HepG2 (cell line): ENCODE data around the gene CCDC57. TPM values are rescaled to one million over a fixed set of nuclear protein-coding genes. Genes with fewer than 3 reads are reported as not detected.

ENCODE experiments used
- ATF4 ChIP-seq, 2 experiments: fragments of 450-650 bp in 1 of 2; sonication (generic) in 1 of 2; formaldehyde crosslinking; IDR thresholded peaks; 2 replicates each; pipeline versions ENCODE4 v1.5.0 to v1.8.0; 2020 to 2022; ENCODE audit warnings: mild to moderate bottlenecking in 1 of 2, missing genetic modification reagents in 1 of 2
- FOXO4 ChIP-seq: sonication (generic); formaldehyde crosslinking; conservative IDR thresholded peaks from 2 replicates; pipeline ENCODE4 v1.8.1; 2023; ENCODE audit warnings: missing genetic modification reagents
- GATA4 ChIP-seq: sonication (generic); IDR thresholded peaks from 2 replicates; pipeline ENCODE4 v1.6.1; 2016; ENCODE audit warnings: antibody characterized with exemption, low read depth, borderline replicate concordance
- GLMP ChIP-seq: sonication (generic); formaldehyde crosslinking; IDR thresholded peaks from 2 replicates; pipeline ENCODE4 v1.9.0; 2021; ENCODE audit warnings: missing genetic modification reagents, mild to moderate bottlenecking, borderline replicate concordance
- IKZF4 ChIP-seq: sonication (generic); formaldehyde crosslinking; IDR thresholded peaks from 2 replicates; pipeline ENCODE4 v1.5.1; 2020; ENCODE audit warnings: borderline replicate concordance, mild to moderate bottlenecking, low read depth, missing genetic modification reagents; ENCODE audit errors: not compliant biosample characterization
- JARID2 ChIP-seq: sonication (generic); formaldehyde crosslinking; IDR thresholded peaks from 2 replicates; pipeline ENCODE4 v1.8.1; 2023; ENCODE audit warnings: missing genetic modification reagents, inconsistent platforms; ENCODE audit not compliant: insufficient replicate concordance
- MLXIP ChIP-seq: sonication (generic); formaldehyde crosslinking; IDR thresholded peaks from 2 replicates; pipeline ENCODE4 v1.9.0; 2021; ENCODE audit warnings: missing genetic modification reagents, borderline replicate concordance
- MTF1 ChIP-seq: sonication (generic); formaldehyde crosslinking; IDR thresholded peaks from 2 replicates; pipeline ENCODE4 v1.5.0; 2020; ENCODE audit warnings: missing genetic modification reagents
- RNF2 ChIP-seq: fragments of 450-650 bp; conservative IDR thresholded peaks from 2 replicates; pipeline ENCODE4 v1.6.1; 2016; ENCODE audit warnings: low read depth
- TEAD3 ChIP-seq: optimal IDR thresholded peaks from 2 replicates; pipeline ENCODE3; 2016; ENCODE audit warnings: borderline replicate concordance
- YY1 ChIP-seq: IDR thresholded peaks from 2 replicates; pipeline ENCODE4 v1.6.1; 2011; ENCODE audit warnings: low read length, low read depth, moderate library complexity, mild to moderate bottlenecking; ENCODE audit not compliant: insufficient read depth, insufficient replicate concordance
- ZBTB2 ChIP-seq: sonication (generic); formaldehyde crosslinking; IDR thresholded peaks from 2 replicates; pipeline ENCODE4 v1.8.0; 2022; ENCODE audit warnings: low read depth, missing genetic modification reagents
- ZNF33B ChIP-seq: sonication (generic); formaldehyde crosslinking; IDR thresholded peaks from 2 replicates; pipeline ENCODE4 v1.5.1; 2020; ENCODE audit warnings: mild to moderate bottlenecking, missing genetic modification reagents
- ZNF34 ChIP-seq: sonication (generic); formaldehyde crosslinking; IDR thresholded peaks from 2 replicates; pipeline ENCODE4 v1.4.0; 2020; ENCODE audit warnings: mild to moderate bottlenecking, missing genetic modification reagents, borderline replicate concordance
- ZNF432 ChIP-seq: sonication (generic); formaldehyde crosslinking; IDR thresholded peaks from 2 replicates; pipeline ENCODE4 v1.5.0; 2020; ENCODE audit warnings: missing genetic modification reagents, mild to moderate bottlenecking, borderline replicate concordance
- ZNF615 ChIP-seq: sonication (generic); formaldehyde crosslinking; IDR thresholded peaks from 2 replicates; pipeline ENCODE4 v1.5.0; 2020; ENCODE audit warnings: mild to moderate bottlenecking, missing genetic modification reagents, borderline replicate concordance
- ZNF773 ChIP-seq: sonication (generic); formaldehyde crosslinking; IDR thresholded peaks from 2 replicates; pipeline ENCODE4 v1.4.0; 2020; ENCODE audit warnings: missing genetic modification reagents, borderline replicate concordance
- ZNF792 ChIP-seq: IDR thresholded peaks from 2 replicates; pipeline ENCODE4 v1.6.1; 2016
- polyA plus RNA-seq, 8 experiments: library from polyadenylated mRNA; depleted of rRNA in 3 of 8; stranded (reverse) in 7 of 8; unstranded in 1 of 8; fragments of >200 nt; fragmentation: Illumina TruSeq in 4 of 8; extraction: Trizol in 4 of 8; gene quantifications; 2 replicates each; pipeline versions ENCODE4 v1.2.1 to v1.2.3, GENCODE V29; 2011 to 2016; ENCODE audit warnings: low read depth in 4 of 8, missing spikeins in 1 of 8, mixed read lengths in 1 of 8; ENCODE audit not compliant: insufficient read depth in 1 of 8
- total RNA-seq, 5 experiments: library from RNA; depleted of rRNA; stranded (reverse); fragments of >200 nt; fragmentation: Illumina TruSeq; extraction: Trizol; gene quantifications; 2 replicates each; pipeline ENCODE4 v1.2.3, GENCODE V29; 2016; ENCODE audit warnings: low read depth in 1 of 5

Gene CCDC57
- total and polyA plus RNA-seq, 2 of the 13 experiments (the other 11 are each of a cell fraction or from before 2014, with no cell fraction given): 59.3 to 59.9 TPM

- TF ChIP-seq ATF4 (CRISPR knock-in tag; IDR thresholded peaks at IDR 0.05) (peak in 1 of 2 experiments; percentile 59; a peak in 2 of 4 replicates), ZBTB2 (peak; percentile 83), MTF1 (CRISPR knock-in tag) (peak; percentile 67; the same call in 1 of the 2 replicates), FOXO4 (no peak), ZNF792 (CRISPR knock-in tag) (peak; percentile 70; the same call in 1 of the 2 replicates), ZNF432 (0 out of 2 replicates have a peak, but pooled peaks have one; percentile 32), GLMP (CRISPR knock-in tag) (no peak), RNF2 (no peak), TEAD3 (peak; percentile 58), MLXIP (CRISPR knock-in tag) (no peak), ZNF33B (CRISPR knock-in tag) (no peak), YY1 (peak; percentile 59), IKZF4 (CRISPR knock-in tag) (no peak), ZNF34 (CRISPR knock-in tag) (0 out of 2 replicates have a peak, but pooled peaks have one; percentile 75), ZNF773 (CRISPR knock-in tag) (0 out of 2 replicates have a peak, but pooled peaks have one; percentile 24), GATA4 (peak; percentile 52; the same call in 1 of the 2 replicates), JARID2 (no peak), ZNF615 (CRISPR knock-in tag) (no peak)
These were observed 19.1 kb upstream of the CCDC57 start (continued) for GRCh38 chr17:82231562-82232321.
